Mononuclear cell (primary cell): ENCODE data around the gene BMP10. TPM values are rescaled to one million over a fixed set of nuclear protein-coding genes. Genes with fewer than 3 reads are reported as not detected.

Source experiments
- H3K27me3 ChIP-seq: 2 replicates; pipeline ENCODE4 v1.6.0; 2011; ENCODE audit warnings: low read length, control low read depth; ENCODE audit not compliant: insufficient read depth
- H3K4me1 ChIP-seq: 2 replicates; pipeline ENCODE4 v1.5.1; 2011; ENCODE audit warnings: mild to moderate bottlenecking, low read length, control low read depth; ENCODE audit not compliant: insufficient read depth
- H3K4me3 ChIP-seq: 2 replicates; pipeline ENCODE4 v1.5.1; 2011; ENCODE audit warnings: mild to moderate bottlenecking, low read length, moderate library complexity
- H3K9me3 ChIP-seq: 2 replicates; pipeline ENCODE4 v1.5.1; 2011; ENCODE audit warnings: low read depth, mild to moderate bottlenecking, control low read depth, low read length
- total RNA-seq: library from RNA; depleted of rRNA; stranded (reverse); fragments of >200 nt; gene quantifications from one replicate; pipeline ENCODE4 v1.2.3, GENCODE V29; 2012

Gene BMP10
- total RNA-seq, result not detected

DNA sequence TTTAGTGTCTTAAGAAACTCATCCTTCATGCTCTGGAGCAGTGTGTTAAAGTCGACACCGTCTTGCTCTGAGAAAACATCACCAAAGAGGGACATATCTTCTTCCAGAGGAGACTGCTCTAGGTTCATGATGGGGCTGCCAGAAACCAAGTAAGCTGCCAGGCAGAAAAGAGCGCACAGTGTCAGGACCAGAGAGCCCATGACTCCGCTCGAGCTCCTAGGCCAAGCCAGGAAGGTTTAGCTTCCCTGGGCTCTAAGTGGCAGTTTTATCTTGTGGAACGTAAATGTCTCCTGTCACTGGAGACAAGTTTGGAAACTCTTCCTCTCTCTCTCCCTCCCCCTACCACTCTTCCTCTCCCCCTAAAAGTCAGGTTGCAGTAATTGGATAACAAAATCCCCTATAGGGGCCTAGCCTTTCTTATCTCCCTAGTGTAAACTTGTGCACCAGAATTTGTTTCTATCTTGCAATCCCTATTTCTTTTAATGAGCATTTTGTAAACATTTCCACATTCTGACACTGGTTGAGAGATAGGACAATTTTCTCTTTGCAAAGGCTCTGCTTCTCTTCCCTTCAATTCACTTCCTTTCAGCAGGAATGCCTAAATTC is at the start of gene BMP10:
Gene BMP10 (minus strand): TSS at position 239 of the 606 bp plus-strand sequence. CDS start 39 bp downstream, at position 200.
- no peaks in the 10 kb centered on the region for H3K9me3 ChIP-seq
- no peaks in the 10 kb centered on the region for H3K4me1 ChIP-seq
- H3K27me3 ChIP-seq, result no peaks in the 10 kb centered on the region
- H3K4me3 ChIP-seq, result no peak within 1 kb of the TSS

DNA sequence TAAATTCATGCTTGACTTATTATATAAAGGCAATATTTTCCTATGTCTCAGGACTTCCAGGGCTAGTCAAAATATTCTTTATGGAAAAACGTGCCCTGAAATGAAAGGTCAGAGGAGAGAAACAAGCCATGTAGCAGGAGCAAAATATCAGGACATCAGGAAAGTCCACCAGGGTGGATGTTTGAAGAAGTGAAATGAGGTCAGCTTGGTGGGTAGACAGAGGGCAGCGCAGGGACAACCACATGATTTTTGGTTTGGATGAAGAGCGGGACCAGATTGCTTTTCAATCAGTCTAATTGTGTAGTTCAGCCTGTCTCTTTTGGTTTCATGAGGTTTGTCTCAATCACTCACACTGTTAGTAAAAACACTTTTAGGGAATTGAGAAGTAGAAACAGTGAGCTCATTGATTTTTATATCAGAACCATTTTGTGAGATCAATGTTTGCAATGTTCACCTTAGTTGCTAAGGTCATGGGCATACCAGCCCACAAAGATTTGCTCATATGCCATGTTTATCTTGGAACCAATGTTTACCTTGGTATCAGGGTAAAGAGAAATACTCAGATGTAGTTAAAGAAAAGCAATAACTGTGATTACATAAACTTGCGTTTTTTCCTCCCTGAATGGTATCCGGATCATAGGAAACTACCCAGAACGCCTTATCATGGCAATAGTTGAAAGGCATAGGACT is 49.4 kb upstream of the BMP10 start:
- no peak overlapping the region for H3K4me3 ChIP-seq

DNA sequence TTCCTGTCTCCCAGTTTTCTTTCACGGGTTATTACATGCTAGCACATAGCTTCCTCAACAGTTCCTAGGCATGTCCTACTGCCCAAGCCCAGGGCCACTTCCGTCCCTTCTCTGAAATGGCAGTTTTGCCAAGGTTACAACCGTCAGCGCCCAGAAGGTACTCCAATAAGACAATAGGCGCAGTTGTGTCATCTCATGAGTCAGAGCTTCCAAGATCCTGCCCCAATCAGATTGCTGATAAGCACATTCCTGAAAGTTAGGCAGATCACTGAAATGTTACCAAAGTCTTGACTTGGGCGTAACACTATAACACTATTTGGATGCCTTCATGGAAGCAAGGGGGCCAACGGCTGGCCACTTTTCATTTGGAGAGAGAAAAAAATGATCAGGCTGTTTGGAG is 47.3 kb upstream of the BMP10 start:
- H3K9me3 ChIP-seq, result no peaks in the 10 kb centered on the region
- H3K4me3 ChIP-seq, result no peak overlapping the region
- no peaks in the 10 kb centered on the region for H3K4me1 ChIP-seq
- no peaks in the 10 kb centered on the region for H3K27me3 ChIP-seq

More for the DNA sequence above, 49.4 kb upstream of the BMP10 start:
- H3K9me3 ChIP-seq, result no peaks in the 10 kb centered on the region
- no peaks in the 10 kb centered on the region for H3K27me3 ChIP-seq
- H3K4me1 ChIP-seq, result no peaks in the 10 kb centered on the region

GRCh38 chr2:68917034-68917718 is 46.0 kb upstream of the BMP10 start:
- Histone ChIP-seq H3K4me1 (peaks cover 12% of the 10 kb centered on the region), H3K9me3 (no peaks in the 10 kb centered on the region), H3K4me3 (no peak overlapping the region)

DNA sequence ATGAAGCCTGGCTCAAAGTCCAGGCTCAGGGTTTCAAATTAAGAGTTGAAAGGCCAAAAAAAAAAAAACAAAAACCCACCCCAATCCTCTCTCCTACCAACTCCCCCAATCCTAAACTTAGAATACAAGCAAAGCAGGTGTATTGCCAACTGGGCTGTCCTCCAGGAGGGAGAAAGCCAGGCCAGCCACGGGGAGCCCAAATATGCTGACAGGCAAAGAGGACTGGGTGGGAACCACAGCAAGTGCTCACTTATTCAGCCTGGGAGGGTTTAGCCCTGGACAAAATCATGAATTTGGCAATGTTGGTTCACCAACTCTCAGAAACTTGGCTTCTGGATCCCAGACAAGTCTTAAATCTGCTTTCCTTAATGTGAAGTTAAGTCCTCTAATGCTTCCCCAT is 45.0 kb upstream of the BMP10 start:
- H3K27me3 ChIP-seq, result no peaks in the 10 kb centered on the region
- H3K9me3 ChIP-seq, result no peaks in the 10 kb centered on the region
- no peak overlapping the region for H3K4me3 ChIP-seq
- peaks cover 18% of the 10 kb centered on the region for H3K4me1 ChIP-seq

More at GRCh38 chr2:68917034-68917718, 46.0 kb upstream of the BMP10 start:
- no peaks in the 10 kb centered on the region for H3K27me3 ChIP-seq

- Histone ChIP-seq H3K4me1 (peaks cover 18% of the 10 kb centered on the region), H3K9me3 (no peaks in the 10 kb centered on the region), H3K27me3 (no peaks in the 10 kb centered on the region), H3K4me3 (no peak overlapping the region)
These were observed 44.2 kb upstream of the BMP10 start for GRCh38 chr2:68915393-68915792.

- Histone ChIP-seq H3K4me1 (peaks cover 33% of the 10 kb centered on the region), H3K4me3 (no peak overlapping the region), H3K9me3 (no peaks in the 10 kb centered on the region)
These were observed 42.2 kb upstream of the BMP10 start for GRCh38 chr2:68913359-68913758.

DNA sequence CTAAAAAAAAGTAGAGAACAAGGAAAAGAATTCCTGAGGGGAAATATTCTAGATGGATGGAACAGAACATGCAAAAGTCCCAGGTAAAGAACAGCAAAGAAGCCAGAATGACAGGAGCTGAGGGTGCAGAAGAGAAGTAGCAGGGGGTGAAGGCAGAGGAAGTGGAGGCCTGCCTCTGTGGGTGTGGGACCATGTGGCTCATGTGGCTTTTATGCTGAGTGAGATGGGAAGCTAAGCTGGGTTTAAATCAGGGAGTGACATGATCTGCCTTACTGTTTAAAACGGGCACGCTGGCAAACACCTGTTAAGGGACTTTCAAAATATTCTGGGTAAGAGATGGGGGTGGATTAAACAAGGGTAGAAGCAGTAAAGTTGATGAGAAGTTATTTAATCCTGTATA is 41.5 kb upstream of the BMP10 start:
- Histone ChIP-seq H3K4me3 (no peak overlapping the region), H3K9me3 (no peaks in the 10 kb centered on the region), H3K4me1 (peaks cover 39% of the 10 kb centered on the region), H3K27me3 (no peaks in the 10 kb centered on the region)

More at GRCh38 chr2:68913359-68913758, 42.2 kb upstream of the BMP10 start:
- H3K27me3 ChIP-seq, result no peaks in the 10 kb centered on the region

- no peak overlapping the region for H3K4me3 ChIP-seq
- H3K27me3 ChIP-seq, result no peaks in the 10 kb centered on the region
- H3K4me1 ChIP-seq, result peaks cover 43% of the 10 kb centered on the region
- no peaks in the 10 kb centered on the region for H3K9me3 ChIP-seq
These were observed 40.9 kb upstream of the BMP10 start for GRCh38 chr2:68912111-68912510.

GRCh38 chr2:68911709-68912108 is 40.5 kb upstream of the BMP10 start:
- Histone ChIP-seq H3K27me3 (no peaks in the 10 kb centered on the region), H3K4me1 (peaks cover 43% of the 10 kb centered on the region), H3K9me3 (no peaks in the 10 kb centered on the region), H3K4me3 (no peak overlapping the region)

GRCh38 chr2:68911246-68911645 is 40.0 kb upstream of the BMP10 start:
- no peak overlapping the region for H3K4me3 ChIP-seq
- H3K27me3 ChIP-seq, result no peaks in the 10 kb centered on the region
- peaks cover 43% of the 10 kb centered on the region for H3K4me1 ChIP-seq
- H3K9me3 ChIP-seq, result no peaks in the 10 kb centered on the region

GRCh38 chr2:68909793-68910674 is 38.8 kb upstream of the BMP10 start:
- Histone ChIP-seq H3K4me1 (peaks cover 43% of the 10 kb centered on the region), H3K9me3 (no peaks in the 10 kb centered on the region), H3K4me3 (no peak overlapping the region), H3K27me3 (no peaks in the 10 kb centered on the region)

DNA sequence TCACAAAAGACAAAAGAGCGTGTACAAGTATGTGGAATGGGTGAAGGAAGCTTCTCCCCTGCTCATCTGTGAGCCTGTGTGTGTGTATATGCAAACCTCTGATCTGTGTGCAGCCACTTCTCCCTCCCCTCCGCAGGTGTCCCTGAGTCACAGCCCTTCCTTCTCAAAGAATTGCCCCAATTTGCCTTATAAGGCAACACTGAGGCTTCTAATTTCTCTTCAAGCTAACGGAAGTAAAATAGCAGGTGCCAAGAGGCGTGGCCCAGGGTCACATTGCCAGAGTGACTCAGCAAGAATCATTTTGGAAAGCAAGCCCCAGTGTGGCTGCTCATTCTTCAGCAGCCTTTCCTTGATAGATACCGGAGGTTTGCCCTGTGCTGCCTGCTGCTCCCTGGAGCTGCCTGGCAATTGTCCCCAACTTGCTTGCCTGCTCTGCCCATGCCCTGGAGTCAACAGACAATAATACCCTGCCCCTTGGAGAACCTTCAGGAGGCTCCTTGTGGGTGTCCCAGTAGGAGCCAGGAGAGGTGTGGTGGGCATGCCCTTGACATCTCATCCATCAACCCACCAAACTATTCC is 37.3 kb upstream of the BMP10 start:
- H3K27me3 ChIP-seq, result no peaks in the 10 kb centered on the region
- H3K4me3 ChIP-seq, result no peak overlapping the region
- H3K4me1 ChIP-seq, result peaks cover 43% of the 10 kb centered on the region
- H3K9me3 ChIP-seq, result no peaks in the 10 kb centered on the region

DNA sequence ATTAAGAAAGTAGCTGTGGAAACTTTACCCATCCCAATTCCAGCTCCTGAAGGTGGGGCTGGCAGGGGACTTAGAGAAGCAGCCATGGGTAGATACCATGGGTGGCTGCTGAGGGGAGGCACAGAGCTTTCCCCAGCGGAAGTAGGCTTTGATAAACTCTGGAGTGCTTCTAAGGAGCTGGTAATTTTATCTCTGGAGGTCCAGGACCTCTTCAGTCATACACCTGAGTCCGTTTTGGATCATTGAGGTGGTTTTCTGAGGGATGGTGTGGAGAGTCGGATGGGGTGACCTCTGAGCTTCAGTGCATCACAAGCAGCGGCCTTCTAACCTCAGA is 36.7 kb upstream of the BMP10 start:
- Histone ChIP-seq H3K9me3 (no peaks in the 10 kb centered on the region), H3K4me1 (peaks cover 38% of the 10 kb centered on the region), H3K4me3 (no peak overlapping the region), H3K27me3 (no peaks in the 10 kb centered on the region)
